ENCODE results near the gene CAMSAP3. TPM values are rescaled to one million over a fixed set of nuclear protein-coding genes. Genes with fewer than 3 reads are reported as not detected.

The CAMSAP3 gene
- polyA plus RNA-seq, 1 of the 3 experiments (the other 2 are of a cell fraction): 0.08 TPM

- H3K27me3 ChIP-seq (ENCODE audit: insufficient read depth): peaks cover 27% of the 10 kb centered on the region
- TF ChIP-seq GATA2 (CRISPR knock-in tag; IDR thresholded peaks at IDR 0.05) (no peak), FOXJ3 (CRISPR knock-in tag; IDR thresholded peaks at IDR 0.05) (no peak), USF1 (IDR thresholded peaks at IDR 0.05; ENCODE audit: borderline replicate concordance, low read depth) (no peak), EZH2phosphoT487 (IDR thresholded peaks at IDR 0.05; ENCODE audit: borderline replicate concordance, low read depth) (no peak), MAX (IDR thresholded peaks at IDR 0.05; ENCODE audit: low read depth) (no peak), FOSL2 (IDR thresholded peaks at IDR 0.05; ENCODE audit: borderline replicate concordance, low read depth) (no peak), TEAD4 (IDR thresholded peaks at IDR 0.05; ENCODE audit: borderline replicate concordance, insufficient read depth) (no peak), JUND (IDR thresholded peaks at IDR 0.05) (no peak), TCF12 (IDR thresholded peaks at IDR 0.05) (no peak), RFX5 (IDR thresholded peaks at IDR 0.05; ENCODE audit: low read length) (no peak)
- ChIA-PET POLR2A (no interaction called here), CTCF (interaction anchor here (1.7 to 2.9 kb wide), 2 partner anchors 23 to 142 kb away, joined by 8 to 13 read pairs; partner anchors contain the start of gene TRAPPC5)
- H3K4me2 ChIP-seq: no peak overlapping the region
- no peaks in the 10 kb centered on the region for H3F3A ChIP-seq (replicated peaks; ENCODE audit: insufficient read depth)
- H3K36me3 ChIP-seq (replicated peaks in 1 of 2; ENCODE audit: control insufficient read depth in 1 of 2, insufficient read depth in 2 of 2, low read length in 1 of 2): no peaks in the 10 kb centered on the region
- DNase-seq: no peak
- no peak overlapping the region for H3K9ac ChIP-seq
- H3K4me3 ChIP-seq (ENCODE audit: low read depth in 2 of 2, low read length in 1 of 2): no peak overlapping the region
- H3K9me3 ChIP-seq: no peaks in the 10 kb centered on the region
- H3K4me1 ChIP-seq (ENCODE audit: control insufficient read depth in 1 of 2, insufficient read depth in 2 of 2, low read depth in 1 of 2, low read length in 1 of 2): no peaks in the 10 kb centered on the region
- H3K79me2 ChIP-seq (ENCODE audit: insufficient read depth): no peaks in the 10 kb centered on the region
- no peak overlapping the region; the same call in 1 of the 2 replicates for H2AFZ ChIP-seq (ENCODE audit: low read depth)
- WGBS (ENCODE audit: low lambda C conversion rate): 6% methylated on average over 7 of the region's 9 CpGs
- H3K27ac ChIP-seq (ENCODE audit: low read depth in 2 of 2, low read length in 1 of 2): no peak overlapping the region
- H4K20me1 ChIP-seq (ENCODE audit: insufficient read depth): no peaks in the 10 kb centered on the region
- no peaks in the 10 kb centered on the region for H3K9me2 ChIP-seq
Measured at GRCh38 chr19:7658219-7658686, 62.6 kb downstream of the CAMSAP3 start.

GRCh38 chr19:7661744-7662538 lies 66.3 kb downstream of the CAMSAP3 start:
- ChIA-PET CTCF (interaction anchor here (1.5 to 2.9 kb wide), 4 partner anchors 10 to 94 kb away, joined by 7 to 10 read pairs (median 8); partner anchors contain the start of gene TRAPPC5), POLR2A (no interaction called here)
- TF ChIP-seq FOSL2 (IDR thresholded peaks at IDR 0.05; ENCODE audit: borderline replicate concordance, low read depth) (no peak), GATA2 (CRISPR knock-in tag; IDR thresholded peaks at IDR 0.05) (no peak), NRF1 (IDR thresholded peaks at IDR 0.05; ENCODE audit: low read depth, low read length) (no peak), SIN3A (IDR thresholded peaks at IDR 0.05; ENCODE audit: borderline replicate concordance, low read depth, low read length) (no peak), CTCF (IDR thresholded peaks at IDR 0.05) (no peak), TCF12 (IDR thresholded peaks at IDR 0.05) (no peak), USF1 (IDR thresholded peaks at IDR 0.05; ENCODE audit: borderline replicate concordance, low read depth) (no peak), GABPA (IDR thresholded peaks at IDR 0.05; ENCODE audit: low read depth) (no peak), PBX3 (IDR thresholded peaks at IDR 0.05) (no peak)
- no peak overlapping the region for H3K4me2 ChIP-seq
- no peaks in the 10 kb centered on the region for H3F3A ChIP-seq (replicated peaks; ENCODE audit: insufficient read depth)
- DNase-seq: no peak
- no peak overlapping the region for H3K4me3 ChIP-seq (ENCODE audit: low read depth in 2 of 2, low read length in 1 of 2)
- H4K20me1 ChIP-seq (ENCODE audit: insufficient read depth): no peaks in the 10 kb centered on the region
- no peaks in the 10 kb centered on the region for H3K79me2 ChIP-seq (ENCODE audit: insufficient read depth)
- H3K9me2 ChIP-seq: no peaks in the 10 kb centered on the region
- 26% methylated on average over 8 of the region's 8 CpGs for WGBS (ENCODE audit: low lambda C conversion rate)
- no peak overlapping the region for H2AFZ ChIP-seq (ENCODE audit: low read depth)
- no peak overlapping the region for H3K9ac ChIP-seq
- no peak overlapping the region for H3K27ac ChIP-seq (ENCODE audit: low read depth in 2 of 2, low read length in 1 of 2)
- H3K36me3 ChIP-seq (replicated peaks in 1 of 2; ENCODE audit: control insufficient read depth in 1 of 2, insufficient read depth in 2 of 2, low read length in 1 of 2): no peaks in the 10 kb centered on the region
- H3K9me3 ChIP-seq: no peaks in the 10 kb centered on the region
- H3K4me1 ChIP-seq (ENCODE audit: control insufficient read depth in 1 of 2, insufficient read depth in 2 of 2, low read depth in 1 of 2, low read length in 1 of 2): no peaks in the 10 kb centered on the region
- peaks cover 56% of the 10 kb centered on the region for H3K27me3 ChIP-seq (ENCODE audit: insufficient read depth)

All from SK-N-SH (cell line).